GM12891 (cell line): ENCODE data around the gene RNF11.

Source experiments
- POLR2A ChIP-seq: IDR thresholded peaks from 2 replicates; pipeline ENCODE4 v1.6.1; 2011; ENCODE audit warnings: low read depth, low read length, control low read depth
- POLR2AphosphoS5 ChIP-seq: IDR thresholded peaks from 2 replicates; pipeline ENCODE4 v1.6.1; 2011; ENCODE audit warnings: low read depth, low read length, control low read depth
- POU2F2 ChIP-seq: IDR thresholded peaks from 2 replicates; pipeline ENCODE4 v1.6.1; 2011; ENCODE audit warnings: low read depth, mild to moderate bottlenecking, control low read depth, low read length, moderate library complexity
- SPI1 ChIP-seq: IDR thresholded peaks from 2 replicates; pipeline ENCODE4 v1.6.1; 2011; ENCODE audit warnings: low read depth, low read length, control low read depth
- TAF1 ChIP-seq: IDR thresholded peaks from 2 replicates; pipeline ENCODE4 v1.6.1; 2011; ENCODE audit warnings: low read depth, low read length, control low read depth

DNA sequence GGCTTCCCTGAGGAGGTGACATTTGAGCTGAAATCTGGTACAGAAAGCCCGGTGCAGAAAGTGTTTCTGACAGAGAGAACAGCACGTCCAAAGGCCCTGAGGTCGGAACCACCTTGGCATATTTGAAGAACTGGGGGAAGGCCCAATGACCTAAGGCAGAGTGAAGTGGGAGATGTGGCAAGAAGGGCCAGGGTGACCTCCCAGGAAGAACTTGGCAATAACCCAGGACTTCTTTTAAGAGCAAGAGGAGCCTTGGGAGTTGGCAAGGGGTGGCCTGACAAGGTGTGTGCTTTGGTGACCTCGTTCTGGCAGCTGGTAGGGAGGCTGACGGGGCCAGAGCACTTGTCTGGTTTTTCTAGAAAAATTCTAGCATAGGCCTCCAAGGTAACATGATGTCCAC is 70.9 kb downstream of the RNF11 start:
- TF ChIP-seq POLR2A (no peak), POLR2AphosphoS5 (no peak), TAF1 (no peak), POU2F2 (no peak), SPI1 (no peak)
